Measurements from ENCODE around the gene ATP1B4.

- TF ChIP-seq CTCF (IDR thresholded peaks at IDR 0.05) (no peak), POLR2A (IDR thresholded peaks at IDR 0.05) (no peak)
These were observed 64.7 kb downstream of the ATP1B4 start for GRCh38 chrX:120426599-120426998.

Measured in body of pancreas (tissue), 4 donors.